ENCODE measurements around the gene PNPLA1. TPM values are rescaled to one million over a fixed set of nuclear protein-coding genes. Genes with fewer than 3 reads are reported as not detected.
A peak's percentile ranks its signal among the peaks of the same experiment; 100 is the strongest.

PNPLA1 gene
- total RNA-seq, 1 experiment from 2014 or later = not detected

GRCh38 chr6:36327226-36327918, 57.5 kb downstream of the PNPLA1 start:
- Mint-ChIP-seq H3K4me3 (no peak overlapping the region), H3K36me3 (no peaks in the 10 kb centered on the region), H3K9me3 (no peaks in the 10 kb centered on the region), H3K4me1 (peaks cover 21% of the 10 kb centered on the region), H3K27me3 (ENCODE audit: low read depth) (no peaks in the 10 kb centered on the region; the same call in 1 of the 2 replicates), H3K27ac (no peak overlapping the region)
- ATAC-seq (no peak; the same call in 1 of the 2 replicates), DNase-seq (ENCODE audit: low spot score) (no peak)
- CTCF ChIA-PET = interaction anchor here (0.7 to 4.9 kb wide), 4 partner anchors 13 to 188 kb away, joined by 3 to 43 read pairs (median 14); no protein-coding TSS in a partner anchor
- POLR2A ChIA-PET = no interaction called here
- TF ChIP-seq AFF4 (CRISPR knock-in tag; IDR thresholded peaks at IDR 0.05; ENCODE audit: borderline replicate concordance) = no peak
- TF ChIP-seq ATF2 (CRISPR knock-in tag; IDR thresholded peaks at IDR 0.05; ENCODE audit: borderline replicate concordance, low read depth) = no peak
- TF ChIP-seq ZNF396 (CRISPR knock-in tag; IDR thresholded peaks at IDR 0.05; ENCODE audit: borderline replicate concordance) = no peak
- 0 out of 2 replicates have a peak, but pooled peaks have one; percentile 57 for TF ChIP-seq GTF2I (CRISPR knock-in tag; conservative IDR thresholded peaks at IDR 0.05)
- TF ChIP-seq TCF7 (CRISPR knock-in tag; IDR thresholded peaks at IDR 0.05; ENCODE audit: low read depth) = no peak
- no peak for TF ChIP-seq ZNF423 (CRISPR knock-in tag; IDR thresholded peaks at IDR 0.05)
- no peak for TF ChIP-seq TEAD4 (CRISPR knock-in tag; IDR thresholded peaks at IDR 0.05)

GRCh38 chr6:36327919-36328236, 58.0 kb downstream of the PNPLA1 start:
- no peaks in the 10 kb centered on the region for H3K36me3 Mint-ChIP-seq
- ChIA-PET POLR2A (no interaction called here), CTCF (interaction anchor here (0.7 to 4.9 kb wide), 4 partner anchors 13 to 37 kb away, joined by 3 to 47 read pairs (median 34); no protein-coding TSS in a partner anchor)
- no peak for TF ChIP-seq NR3C1 (CRISPR knock-in tag; conservative IDR thresholded peaks at IDR 0.05; ENCODE audit: low read depth)
- DNase-seq (ENCODE audit: low spot score) (no peak), ATAC-seq (no peak)
- no peak overlapping the region for H3K27ac Mint-ChIP-seq
- H3K27me3 Mint-ChIP-seq (ENCODE audit: low read depth) = no peaks in the 10 kb centered on the region; the same call in 1 of the 2 replicates
- no peaks in the 10 kb centered on the region for H3K9me3 Mint-ChIP-seq
- no peak overlapping the region for H3K4me3 Mint-ChIP-seq
- H3K4me1 Mint-ChIP-seq = peaks cover 21% of the 10 kb centered on the region

- DNase-seq (ENCODE audit: low spot score) (no peak), ATAC-seq (no peak)
- Mint-ChIP-seq H3K27me3 (ENCODE audit: low read depth) (no peaks in the 10 kb centered on the region; the same call in 1 of the 2 replicates), H3K4me3 (no peak overlapping the region), H3K4me1 (peaks cover 21% of the 10 kb centered on the region), H3K36me3 (no peaks in the 10 kb centered on the region), H3K9me3 (no peaks in the 10 kb centered on the region), H3K27ac (no peak overlapping the region)
- POLR2A ChIA-PET = no interaction called here
- CTCF ChIA-PET = interaction anchor here (2.5 to 4.9 kb wide), 3 partner anchors 9 to 26 kb away, joined by 9 to 47 read pairs (median 43); no protein-coding TSS in a partner anchor
- TF ChIP-seq NFATC4 (CRISPR knock-in tag; IDR thresholded peaks at IDR 0.05) = no peak
- no peak for TF ChIP-seq USF1 (CRISPR knock-in tag; IDR thresholded peaks at IDR 0.05)
- TF ChIP-seq RELA (CRISPR knock-in tag; IDR thresholded peaks at IDR 0.05; ENCODE audit: borderline replicate concordance) = no peak
- no peak for TF ChIP-seq FOXJ3 (CRISPR knock-in tag; IDR thresholded peaks at IDR 0.05; ENCODE audit: borderline replicate concordance)
- no peak for TF ChIP-seq NFYB (CRISPR knock-in tag; conservative IDR thresholded peaks at IDR 0.05; ENCODE audit: low read depth)
- no peak for TF ChIP-seq EMX1 (CRISPR knock-in tag; IDR thresholded peaks at IDR 0.05)
- TF ChIP-seq ZNF232 (CRISPR knock-in tag; IDR thresholded peaks at IDR 0.05) = no peak
- no peak for TF ChIP-seq ZNF532 (CRISPR knock-in tag; IDR thresholded peaks at IDR 0.05; ENCODE audit: borderline replicate concordance)
- TF ChIP-seq MLX (CRISPR knock-in tag; IDR thresholded peaks at IDR 0.05) = no peak
- no peak for TF ChIP-seq KAT7 (CRISPR knock-in tag; IDR thresholded peaks at IDR 0.05; ENCODE audit: borderline replicate concordance)
- TF ChIP-seq ZNF396 (CRISPR knock-in tag; IDR thresholded peaks at IDR 0.05; ENCODE audit: borderline replicate concordance) = no peak
- TF ChIP-seq ZBTB21 (CRISPR knock-in tag; IDR thresholded peaks at IDR 0.05; ENCODE audit: borderline replicate concordance) = no peak
These were observed 58.7 kb downstream of the PNPLA1 start for GRCh38 chr6:36328600-36328999.

All from WTC11 (cell line).